IMR-90 (cell line): Measurements from ENCODE around the gene SENP7.

ENCODE experiments used
- CEBPB ChIP-seq: IDR thresholded peaks from 2 replicates; pipeline ENCODE4 v1.6.1; 2012; ENCODE audit warnings: low read depth, low read length, improper control_type of control experiment
- FOS ChIP-seq: fragments of 150-350 bp; IDR thresholded peaks from 2 replicates; pipeline ENCODE4 v1.6.1; 2016; ENCODE audit warnings: low read depth, low read length
- MAFK ChIP-seq: IDR thresholded peaks from 2 replicates; pipeline ENCODE4 v1.6.1; 2012; ENCODE audit warnings: low read depth, low read length, improper control_type of control experiment
- MAZ ChIP-seq: IDR thresholded peaks from 2 replicates; pipeline ENCODE4 v1.6.1; 2012; ENCODE audit warnings: low read depth, mild to moderate bottlenecking, low read length, improper control_type of control experiment, moderate library complexity, borderline replicate concordance
- MXI1 ChIP-seq: IDR thresholded peaks from 2 replicates; pipeline ENCODE4 v1.6.1; 2012; ENCODE audit warnings: low read depth, mild to moderate bottlenecking, low read length, moderate library complexity, borderline replicate concordance
- NFE2L2 ChIP-seq: fragments of 150-350 bp; IDR thresholded peaks from 2 replicates; pipeline ENCODE4 v1.6.1; 2016; ENCODE audit warnings: low read depth, mild to moderate bottlenecking, low read length
- POLR2A ChIP-seq: IDR thresholded peaks from 2 replicates; pipeline ENCODE4 v1.6.1; 2012; ENCODE audit warnings: mild to moderate bottlenecking, low read depth, low read length
- RCOR1 ChIP-seq: IDR thresholded peaks from 2 replicates; pipeline ENCODE4 v1.6.1; 2012; ENCODE audit warnings: mild to moderate bottlenecking, low read length, improper control_type of control experiment; ENCODE audit not compliant: insufficient replicate concordance
- RFX5 ChIP-seq: IDR thresholded peaks from 2 replicates; pipeline ENCODE4 v1.8.0; 2012; ENCODE audit warnings: low read depth, mild to moderate bottlenecking, low read length, moderate library complexity
- SMC3 ChIP-seq: fragments of 150-350 bp; IDR thresholded peaks from 2 replicates; pipeline ENCODE4 v1.6.1; 2016; ENCODE audit warnings: low read depth, mild to moderate bottlenecking, antibody characterized with exemption, low read length, moderate library complexity
- TF ChIP-seq, protein P1 (sequence below): conservative IDR thresholded peaks from 2 replicates; pipeline ENCODE4 v1.5.1; 2012; ENCODE audit warnings: mild to moderate bottlenecking, low read depth, low read length, improper control_type of control experiment
- TF ChIP-seq, protein P2 (sequence below): fragments of 150-350 bp; IDR thresholded peaks from 2 replicates; pipeline ENCODE4 v1.6.1; 2017; ENCODE audit warnings: mild to moderate bottlenecking, antibody characterized with exemption, low read length, low read depth
- TF ChIP-seq, protein P3 (sequence below): fragments of 150-350 bp; IDR thresholded peaks from 2 replicates; pipeline ENCODE4 v1.6.1; 2016; ENCODE audit warnings: low read depth, mild to moderate bottlenecking, low read length, moderate library complexity, borderline replicate concordance

DNA sequence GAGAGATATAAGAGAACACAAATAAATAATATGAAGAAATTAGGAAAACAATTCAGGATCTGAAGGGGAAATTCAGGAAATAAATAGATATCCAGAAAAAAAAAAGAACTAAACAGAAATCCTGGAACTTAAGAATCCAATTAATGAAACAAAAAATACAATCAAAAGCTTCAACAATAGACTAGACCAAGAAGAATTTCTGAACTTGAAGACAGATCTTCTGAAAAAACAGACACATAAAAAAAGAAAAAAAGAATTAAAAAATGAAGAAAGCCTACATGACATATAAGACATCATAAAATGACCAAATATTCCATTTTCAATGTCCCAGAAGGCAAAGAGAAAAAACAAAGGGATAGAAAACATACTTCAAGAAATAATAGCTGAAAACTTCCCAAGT, 124.3 kb downstream of the SENP7 start:
- TF ChIP-seq MAFK, result no peak
- TF ChIP-seq, protein P1, sequence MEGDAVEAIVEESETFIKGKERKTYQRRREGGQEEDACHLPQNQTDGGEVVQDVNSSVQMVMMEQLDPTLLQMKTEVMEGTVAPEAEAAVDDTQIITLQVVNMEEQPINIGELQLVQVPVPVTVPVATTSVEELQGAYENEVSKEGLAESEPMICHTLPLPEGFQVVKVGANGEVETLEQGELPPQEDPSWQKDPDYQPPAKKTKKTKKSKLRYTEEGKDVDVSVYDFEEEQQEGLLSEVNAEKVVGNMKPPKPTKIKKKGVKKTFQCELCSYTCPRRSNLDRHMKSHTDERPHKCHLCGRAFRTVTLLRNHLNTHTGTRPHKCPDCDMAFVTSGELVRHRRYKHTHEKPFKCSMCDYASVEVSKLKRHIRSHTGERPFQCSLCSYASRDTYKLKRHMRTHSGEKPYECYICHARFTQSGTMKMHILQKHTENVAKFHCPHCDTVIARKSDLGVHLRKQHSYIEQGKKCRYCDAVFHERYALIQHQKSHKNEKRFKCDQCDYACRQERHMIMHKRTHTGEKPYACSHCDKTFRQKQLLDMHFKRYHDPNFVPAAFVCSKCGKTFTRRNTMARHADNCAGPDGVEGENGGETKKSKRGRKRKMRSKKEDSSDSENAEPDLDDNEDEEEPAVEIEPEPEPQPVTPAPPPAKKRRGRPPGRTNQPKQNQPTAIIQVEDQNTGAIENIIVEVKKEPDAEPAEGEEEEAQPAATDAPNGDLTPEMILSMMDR, result no peak
- TF ChIP-seq POLR2A, result no peak
- TF ChIP-seq, protein P2, sequence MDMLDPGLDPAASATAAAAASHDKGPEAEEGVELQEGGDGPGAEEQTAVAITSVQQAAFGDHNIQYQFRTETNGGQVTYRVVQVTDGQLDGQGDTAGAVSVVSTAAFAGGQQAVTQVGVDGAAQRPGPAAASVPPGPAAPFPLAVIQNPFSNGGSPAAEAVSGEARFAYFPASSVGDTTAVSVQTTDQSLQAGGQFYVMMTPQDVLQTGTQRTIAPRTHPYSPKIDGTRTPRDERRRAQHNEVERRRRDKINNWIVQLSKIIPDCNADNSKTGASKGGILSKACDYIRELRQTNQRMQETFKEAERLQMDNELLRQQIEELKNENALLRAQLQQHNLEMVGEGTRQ, result no peak
- TF ChIP-seq NFE2L2, result no peak
- TF ChIP-seq RFX5, result no peak
- TF ChIP-seq, protein P3, sequence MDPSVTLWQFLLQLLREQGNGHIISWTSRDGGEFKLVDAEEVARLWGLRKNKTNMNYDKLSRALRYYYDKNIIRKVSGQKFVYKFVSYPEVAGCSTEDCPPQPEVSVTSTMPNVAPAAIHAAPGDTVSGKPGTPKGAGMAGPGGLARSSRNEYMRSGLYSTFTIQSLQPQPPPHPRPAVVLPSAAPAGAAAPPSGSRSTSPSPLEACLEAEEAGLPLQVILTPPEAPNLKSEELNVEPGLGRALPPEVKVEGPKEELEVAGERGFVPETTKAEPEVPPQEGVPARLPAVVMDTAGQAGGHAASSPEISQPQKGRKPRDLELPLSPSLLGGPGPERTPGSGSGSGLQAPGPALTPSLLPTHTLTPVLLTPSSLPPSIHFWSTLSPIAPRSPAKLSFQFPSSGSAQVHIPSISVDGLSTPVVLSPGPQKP, result no peak
- TF ChIP-seq MXI1, result no peak
- TF ChIP-seq RCOR1, result no peak
- TF ChIP-seq MAZ, result no peak
- TF ChIP-seq SMC3, result no peak
- no peak for TF ChIP-seq CEBPB
- no peak for TF ChIP-seq FOS
